Breast epithelium (tissue), 4 donors: ENCODE results near the gene DMXL2. TPM values are rescaled to one million over a fixed set of nuclear protein-coding genes. Genes with fewer than 3 reads are reported as not detected.
"Not testable (repeated sequence)": the region's sequence is repeated elsewhere in the genome, so short reads cannot be mapped to it uniquely, and the experiment has no call there.

Source experiments
- DNase-seq, 2 donors: peaks; one replicate each; pipeline ENCODE4 v3.0.0-alpha.2; 2019; ENCODE audit warnings: low spot score in 2 of 2
- H3K27ac ChIP-seq, 2 donors: fragments of 200-600 bp; sonication (generic) in 1 of 2; one replicate each; pipeline ENCODE4 v1.5.1; 2016 to 2019; ENCODE audit warnings: mild to moderate bottlenecking in 1 of 2
- H3K27me3 ChIP-seq, 2 donors: fragments of 200-600 bp; sonication (generic) in 1 of 2; one replicate each; pipeline versions ENCODE4 v1.5.1 to v1.6.0; 2017 to 2019; ENCODE audit warnings: control low read depth in 1 of 2, mild to moderate bottlenecking in 1 of 2
- H3K36me3 ChIP-seq: fragments of 200-600 bp; one replicate; pipeline ENCODE4 v1.5.1; 2019
- H3K4me1 ChIP-seq, 2 donors: fragments of 200-600 bp; sonication (generic); one replicate each; pipeline ENCODE4 v1.5.1; 2016 to 2019; ENCODE audit warnings: control low read depth in 1 of 2
- H3K4me3 ChIP-seq, 3 donors: fragments of 200-600 bp; sonication (generic); 1 replicate in 2 of 3; 2 replicates in 1 of 3; pipeline ENCODE4 v1.5.1; 2016 to 2019; ENCODE audit warnings: mild to moderate bottlenecking in 3 of 3, moderate library complexity in 2 of 3
- H3K9me3 ChIP-seq, 2 donors: fragments of 200-600 bp; sonication (generic) in 1 of 2; one replicate each; pipeline ENCODE4 v1.5.1; 2016 to 2019; ENCODE audit warnings: control low read depth in 1 of 2
- CTCF ChIP-seq, 3 donors: fragments of 450-650 bp; IDR thresholded peaks; one replicate each; pipeline ENCODE4 v1.5.1; 2016 to 2017; ENCODE audit warnings: antibody characterized with exemption in 3 of 3, mild to moderate bottlenecking in 3 of 3, moderate library complexity in 3 of 3
- POLR2A ChIP-seq: fragments of 450-650 bp; IDR thresholded peaks from one replicate; pipeline ENCODE4 v1.6.1; 2016; ENCODE audit warnings: antibody characterized with exemption, mild to moderate bottlenecking, moderate library complexity
- POLR2AphosphoS5 ChIP-seq, 3 donors: sonication (generic); formaldehyde crosslinking; IDR thresholded peaks; one replicate each; pipeline ENCODE4 v1.6.1; 2017; ENCODE audit warnings: antibody characterized with exemption in 3 of 3
- intact Hi-C: fragments of 100-400 bp; cut with DNase I; formaldehyde crosslinking; loops from one replicate; pipeline ENCODE4 v1.15.1; 2023; ENCODE audit warnings: low total_unique reads
- total RNA-seq, 3 donors: library from RNA; depleted of rRNA; stranded (reverse); fragments of >200 nt; gene quantifications; one replicate each; pipeline ENCODE4 v1.1.0, GENCODE V29; 2016

The DMXL2 gene
- total RNA-seq, 3 donors from 2014 or later = 28.5 to 73.9 (median 36.4) TPM

- no peak for DNase-seq
- Histone ChIP-seq H3K4me3 (no peak overlapping the region), H3K27ac (no peak overlapping the region), H3K9me3 (no peaks in the 10 kb centered on the region), H3K27me3 (no peaks in the 10 kb centered on the region), H3K36me3 (no peaks in the 10 kb centered on the region), H3K4me1 (no peaks in the 10 kb centered on the region)
- TF ChIP-seq POLR2AphosphoS5 (IDR thresholded peaks at IDR 0.05) (no peak), CTCF (IDR thresholded peaks at IDR 0.05) (no peak), POLR2A (no peak)
- intact Hi-C loops = no loop called here
Observed at GRCh38 chr15:51447855-51448621, 174.5 kb downstream of the DMXL2 start.

- H3K36me3 ChIP-seq, H3K9me3 ChIP-seq, H3K4me1 ChIP-seq, H3K27ac ChIP-seq, H3K4me3 ChIP-seq, intact Hi-C loops, H3K27me3 ChIP-seq, DNase-seq: not testable (repeated sequence)
Observed at GRCh38 chr15:51446029-51446744, 176.4 kb downstream of the DMXL2 start.

GRCh38 chr15:51444807-51445206, 177.8 kb downstream of the DMXL2 start:
- Histone ChIP-seq H3K9me3 (no peaks in the 10 kb centered on the region), H3K4me3 (no peak overlapping the region), H3K27ac (no peak overlapping the region), H3K4me1 (no peaks in the 10 kb centered on the region), H3K36me3 (no peaks in the 10 kb centered on the region), H3K27me3 (no peaks in the 10 kb centered on the region)
- intact Hi-C loops = no loop called here
- DNase-seq = no peak
- TF ChIP-seq CTCF (IDR thresholded peaks at IDR 0.05) = no peak
- no peak for TF ChIP-seq POLR2AphosphoS5 (IDR thresholded peaks at IDR 0.05)
- TF ChIP-seq POLR2A = no peak

- Histone ChIP-seq H3K4me1 (no peaks in the 10 kb centered on the region), H3K36me3 (no peaks in the 10 kb centered on the region), H3K27ac (no peak overlapping the region), H3K27me3 (no peaks in the 10 kb centered on the region), H3K9me3 (no peaks in the 10 kb centered on the region), H3K4me3 (no peak overlapping the region)
- DNase-seq = no peak
- TF ChIP-seq CTCF (IDR thresholded peaks at IDR 0.05) = no peak
- TF ChIP-seq POLR2AphosphoS5 (IDR thresholded peaks at IDR 0.05) = no peak
- TF ChIP-seq POLR2A = no peak
- intact Hi-C loops = no loop called here
Observed at GRCh38 chr15:51444112-51444511, 178.5 kb downstream of the DMXL2 start.

- H3K4me1 ChIP-seq = no peaks in the 10 kb centered on the region
- no peak for TF ChIP-seq POLR2AphosphoS5 (IDR thresholded peaks at IDR 0.05)
- TF ChIP-seq POLR2A = no peak
- TF ChIP-seq CTCF (IDR thresholded peaks at IDR 0.05) = no peak
- no peak overlapping the region for H3K27ac ChIP-seq
- intact Hi-C loops = no loop called here
- no peak for DNase-seq
- H3K9me3 ChIP-seq = no peaks in the 10 kb centered on the region
- H3K27me3 ChIP-seq = no peaks in the 10 kb centered on the region
- H3K36me3 ChIP-seq = no peaks in the 10 kb centered on the region
- H3K4me3 ChIP-seq = no peak overlapping the region
Observed at GRCh38 chr15:51443282-51443914, 179.2 kb downstream of the DMXL2 start.
